Measurements from ENCODE around the gene PAQR5.
"Not testable (repeated sequence)": the region's sequence is repeated elsewhere in the genome, so short reads cannot be mapped to it uniquely, and the experiment has no call there.

PAQR5 gene

GRCh38 chr15:69421498-69421897 is 122.8 kb downstream of the PAQR5 start:
- no peak for DNase-seq

GRCh38 chr15:69422336-69422895 is 123.7 kb downstream of the PAQR5 start:
- DNase-seq, result no peak

- no peak for DNase-seq
Observed at GRCh38 chr15:69424001-69424400, 125.3 kb downstream of the PAQR5 start.

GRCh38 chr15:69424748-69425413 is 126.2 kb downstream of the PAQR5 start:
- no peak for DNase-seq

- no peak for DNase-seq
Observed at GRCh38 chr15:69433831-69434230, 135.1 kb downstream of the PAQR5 start.

- DNase-seq, result no peak
Observed at GRCh38 chr15:69434238-69434637, 135.5 kb downstream of the PAQR5 start.

GRCh38 chr15:69434679-69435078 is 136.0 kb downstream of the PAQR5 start:
- no peak for DNase-seq

- no peak for DNase-seq
Observed at GRCh38 chr15:69435985-69436384, 137.3 kb downstream of the PAQR5 start.

- no peak for DNase-seq
Observed at GRCh38 chr15:69436951-69437350, 138.2 kb downstream of the PAQR5 start.

GRCh38 chr15:69439623-69440022 is 140.9 kb downstream of the PAQR5 start:
- no peak for DNase-seq

GRCh38 chr15:69443032-69443611 is 144.4 kb downstream of the PAQR5 start:
- DNase-seq, result no peak

GRCh38 chr15:69444686-69445085 is 146.0 kb downstream of the PAQR5 start:
- DNase-seq, result no peak

- DNase-seq, result no peak
Observed at GRCh38 chr15:69446953-69447352, 148.2 kb downstream of the PAQR5 start.

GRCh38 chr15:69450221-69450620 is 151.5 kb downstream of the PAQR5 start:
- DNase-seq, result not testable (repeated sequence)

GRCh38 chr15:69450968-69451695 is 152.4 kb downstream of the PAQR5 start:
- DNase-seq, result no peak

GRCh38 chr15:69451951-69452691 is 153.4 kb downstream of the PAQR5 start:
- peak in 7 of 51 donors; percentile 13 to 71 (median 43) for DNase-seq

- peak; percentile 67 to 97 (median 93) for DNase-seq
Observed at GRCh38 chr15:69452692-69453521, 154.2 kb downstream of the PAQR5 start, which contains the start of gene RPLP1. Gene RPLP1 (plus strand): TSS chr15:69452818. CDS start chr15:69452949, 131 bp downstream.

GRCh38 chr15:69454953-69455352 is 156.2 kb downstream of the PAQR5 start:
- DNase-seq, result no peak

GRCh38 chr15:69456208-69457166 is 157.8 kb downstream of the PAQR5 start:
- DNase-seq, result no peak

Measured in hypothalamus (tissue), 51 donors.